HG03521 (cell line): ENCODE data around the gene SH3BGRL2.
"Not testable (repeated sequence)": the region's sequence is repeated elsewhere in the genome, so short reads cannot be mapped to it uniquely, and the experiment has no call there.

Source experiments
- ATAC-seq: cut with Tn5 transposase; IDR thresholded peaks from one replicate; pipeline ENCODE4 v1.9.1; 2021; ENCODE audit warnings: mild to moderate bottlenecking, moderate library complexity; ENCODE audit not compliant: unreplicated experiment

SH3BGRL2 gene

GRCh38 chr6:79735183-79735582, 104.1 kb downstream of the SH3BGRL2 start:
- no peak for ATAC-seq

GRCh38 chr6:79737172-79737571, 106.0 kb downstream of the SH3BGRL2 start:
- no peak for ATAC-seq

GRCh38 chr6:79742030-79742429, 110.9 kb downstream of the SH3BGRL2 start:
- ATAC-seq = no peak

GRCh38 chr6:79745282-79745681, 114.2 kb downstream of the SH3BGRL2 start:
- ATAC-seq = not testable (repeated sequence)

GRCh38 chr6:79746325-79746724, 115.2 kb downstream of the SH3BGRL2 start:
- ATAC-seq = not testable (repeated sequence)

GRCh38 chr6:79750806-79751205, 119.7 kb downstream of the SH3BGRL2 start:
- ATAC-seq = no peak
